HFFc6 (cell line): ENCODE results near the gene KIF3C. TPM values are rescaled to one million over a fixed set of nuclear protein-coding genes. Genes with fewer than 3 reads are reported as not detected.

Experiments used
- total RNA-seq, 6 experiments: library from RNA; stranded (reverse); fragmentation: NEBNext Ultra II Directional; extraction: Animal tissue kit (Norgen Biotek cat#: 25700); gene quantifications; 2 replicates in 1 of 6; 3 replicates in 5 of 6; pipeline ENCODE4 v1.2.3, GENCODE V29; 2021

Gene KIF3C
- total RNA-seq, 6 experiments from 2014 or later = 18.0 to 21.1 (median 19.7) TPM

Other genes with a start within 250 kb of the KIF3C start
- gene ASXL2, start 104.0 kb downstream of the KIF3C start, total RNA-seq = 10 to 100 TPM; 24.6 to 29.6 (median 26.6) TPM
- 100 to 1,000 TPM; 133 to 144 (median 136) TPM for gene RAB10, start 51.6 kb upstream of the KIF3C start, total RNA-seq
- not detected for gene GAREM2, start 190.6 kb upstream of the KIF3C start, total RNA-seq